RWPE2 (cell line): ENCODE results near the gene FAM3D.

ENCODE experiments used
- ATAC-seq: fragments of 200-7000 bp; cut with Tn5 transposase; 3 replicates; pipeline ENCODE4 v1.9.1; 2021; ENCODE audit warnings: low read depth
- DNase-seq: peaks from one replicate; pipeline ENCODE4 v3.0.0-alpha.2; 2020; ENCODE audit warnings: low spot score
- H3K27ac ChIP-seq: fragments of 450-650 bp; 2 replicates; pipeline ENCODE4 v1.5.1; 2017; ENCODE audit warnings: mild to moderate bottlenecking; ENCODE audit not compliant: poor library complexity, severe bottlenecking
- H3K27me3 ChIP-seq: fragments of 250-450 bp; sonication (Bioruptor Pico); 2 replicates; pipeline ENCODE4 v1.5.1; 2021; ENCODE audit warnings: mild to moderate bottlenecking, moderate library complexity; ENCODE audit not compliant: insufficient read depth, poor library complexity, severe bottlenecking
- H3K36me3 ChIP-seq: fragments of 250-450 bp; sonication (Bioruptor Pico); 2 replicates; pipeline ENCODE4 v1.5.1; 2020; ENCODE audit warnings: low read depth, mild to moderate bottlenecking, moderate library complexity
- H3K4me1 ChIP-seq: fragments of 250-450 bp; sonication (Bioruptor Pico); 2 replicates; pipeline ENCODE4 v1.5.1; 2021; ENCODE audit warnings: mild to moderate bottlenecking, moderate library complexity; ENCODE audit not compliant: insufficient read depth, poor library complexity, severe bottlenecking
- H3K4me3 ChIP-seq: fragments of 250-450 bp; sonication (Bioruptor Pico); 2 replicates; pipeline ENCODE4 v1.5.1; 2021; ENCODE audit warnings: mild to moderate bottlenecking, moderate library complexity; ENCODE audit not compliant: severe bottlenecking
- H3K9me3 ChIP-seq: fragments of 250-450 bp; sonication (Bioruptor Pico); 2 replicates; pipeline ENCODE4 v1.5.1; 2021; ENCODE audit warnings: mild to moderate bottlenecking, moderate library complexity; ENCODE audit not compliant: severe bottlenecking
- TF ChIP-seq, protein P1 (sequence below): fragments of 450-650 bp; IDR thresholded peaks from one replicate; pipeline ENCODE4 v1.5.1; 2017; ENCODE audit warnings: mild to moderate bottlenecking, moderate library complexity; ENCODE audit not compliant: poor library complexity, severe bottlenecking

FAM3D gene

GRCh38 chr3:58626841-58627569, 39.6 kb downstream of the FAM3D start:
- H3K36me3 ChIP-seq, result no peaks in the 10 kb centered on the region
- no peak overlapping the region for H3K27ac ChIP-seq
- ATAC-seq, result no peak
- H3K9me3 ChIP-seq, result no peaks in the 10 kb centered on the region
- no peaks in the 10 kb centered on the region for H3K4me1 ChIP-seq
- no peak for DNase-seq
- H3K27me3 ChIP-seq, result no peaks in the 10 kb centered on the region
- H3K4me3 ChIP-seq, result no peak overlapping the region
- TF ChIP-seq, protein P1, sequence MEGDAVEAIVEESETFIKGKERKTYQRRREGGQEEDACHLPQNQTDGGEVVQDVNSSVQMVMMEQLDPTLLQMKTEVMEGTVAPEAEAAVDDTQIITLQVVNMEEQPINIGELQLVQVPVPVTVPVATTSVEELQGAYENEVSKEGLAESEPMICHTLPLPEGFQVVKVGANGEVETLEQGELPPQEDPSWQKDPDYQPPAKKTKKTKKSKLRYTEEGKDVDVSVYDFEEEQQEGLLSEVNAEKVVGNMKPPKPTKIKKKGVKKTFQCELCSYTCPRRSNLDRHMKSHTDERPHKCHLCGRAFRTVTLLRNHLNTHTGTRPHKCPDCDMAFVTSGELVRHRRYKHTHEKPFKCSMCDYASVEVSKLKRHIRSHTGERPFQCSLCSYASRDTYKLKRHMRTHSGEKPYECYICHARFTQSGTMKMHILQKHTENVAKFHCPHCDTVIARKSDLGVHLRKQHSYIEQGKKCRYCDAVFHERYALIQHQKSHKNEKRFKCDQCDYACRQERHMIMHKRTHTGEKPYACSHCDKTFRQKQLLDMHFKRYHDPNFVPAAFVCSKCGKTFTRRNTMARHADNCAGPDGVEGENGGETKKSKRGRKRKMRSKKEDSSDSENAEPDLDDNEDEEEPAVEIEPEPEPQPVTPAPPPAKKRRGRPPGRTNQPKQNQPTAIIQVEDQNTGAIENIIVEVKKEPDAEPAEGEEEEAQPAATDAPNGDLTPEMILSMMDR, result no peak

GRCh38 chr3:58625196-58625824, 41.3 kb downstream of the FAM3D start:
- Histone ChIP-seq H3K27me3 (no peaks in the 10 kb centered on the region), H3K4me1 (no peaks in the 10 kb centered on the region), H3K36me3 (no peaks in the 10 kb centered on the region), H3K27ac (no peak overlapping the region), H3K4me3 (no peak overlapping the region), H3K9me3 (no peaks in the 10 kb centered on the region)
- DNase-seq, result no peak
- TF ChIP-seq, protein P1, result no peak
- no peak for ATAC-seq

DNA sequence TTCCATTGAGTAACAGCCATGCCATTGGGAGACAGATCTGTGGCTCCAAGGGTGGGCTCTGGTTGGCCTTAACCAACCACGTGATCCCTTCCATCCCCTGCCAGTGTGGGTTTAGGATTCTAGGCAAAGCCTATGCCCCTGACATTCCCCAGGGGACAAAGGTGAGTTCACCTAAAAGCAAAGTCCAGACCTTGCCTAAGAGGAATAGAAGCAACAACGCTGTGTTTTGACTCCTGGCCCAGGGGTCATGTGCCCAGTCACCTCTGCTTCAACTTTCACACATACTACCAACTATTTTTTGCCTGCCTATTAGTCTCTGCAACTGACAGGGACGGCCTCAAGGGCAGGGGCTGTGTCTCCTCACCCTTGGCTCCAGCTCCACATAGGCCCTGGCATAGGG, 42.0 kb downstream of the FAM3D start:
- DNase-seq (no peak), ATAC-seq (no peak)
- TF ChIP-seq, protein P1, result no peak
- Histone ChIP-seq H3K36me3 (no peaks in the 10 kb centered on the region), H3K4me3 (no peak overlapping the region), H3K4me1 (no peaks in the 10 kb centered on the region), H3K27ac (no peak overlapping the region), H3K9me3 (no peaks in the 10 kb centered on the region), H3K27me3 (no peaks in the 10 kb centered on the region)

- Histone ChIP-seq H3K27ac (no peak overlapping the region), H3K4me1 (no peaks in the 10 kb centered on the region), H3K27me3 (no peaks in the 10 kb centered on the region), H3K4me3 (no peak overlapping the region), H3K36me3 (no peaks in the 10 kb centered on the region), H3K9me3 (no peaks in the 10 kb centered on the region)
- ATAC-seq, result no peak
- TF ChIP-seq, protein P1, result no peak
- no peak for DNase-seq
Observed at GRCh38 chr3:58623961-58624360, 42.6 kb downstream of the FAM3D start.

- ATAC-seq (no peak), DNase-seq (no peak)
- Histone ChIP-seq H3K36me3 (no peaks in the 10 kb centered on the region), H3K27me3 (no peaks in the 10 kb centered on the region), H3K9me3 (no peaks in the 10 kb centered on the region), H3K4me1 (no peaks in the 10 kb centered on the region), H3K27ac (no peak overlapping the region), H3K4me3 (no peak overlapping the region)
- TF ChIP-seq, protein P1, result no peak
Observed at GRCh38 chr3:58623478-58623877, 43.1 kb downstream of the FAM3D start.
